Caco-2 (cell line): ENCODE measurements around the gene TIFAB. TPM values are rescaled to one million over a fixed set of nuclear protein-coding genes. Genes with fewer than 3 reads are reported as not detected.

Experiments
- BruUV-seq: library from RNA; stranded (reverse); fragments of 400-500 nt; replicated peaks from 2 replicates; lab custom pipeline; 2021; lab: Mats Ljungman, UMichigan
- CTCF ChIA-PET: fragments of 300-600 bp; sonication (Branson Sonifier 250); formaldehyde crosslinking; loops from one replicate; lab custom pipeline; 2022; ENCODE audit warnings: antibody characterized with exemption; lab: Charles Lee
- POLR2A ChIA-PET: fragments of 300-600 bp; sonication (Branson Sonifier 250); formaldehyde crosslinking; loops from one replicate; lab custom pipeline; 2022; ENCODE audit warnings: antibody characterized with exemption; lab: Charles Lee
- DNase-seq, 2 experiments: peaks; one replicate each; pipeline versions ENCODE4 v3.0.0 to v3.0.0-alpha.2; 2020 to 2022
- H3K27me3 ChIP-seq: replicated peaks from 2 replicates; pipeline ENCODE4 v1.6.0; 2011; ENCODE audit warnings: low read length; ENCODE audit not compliant: control insufficient read depth, insufficient read depth
- H3K36me3 ChIP-seq: 2 replicates; pipeline ENCODE4 v1.5.1; 2011; ENCODE audit warnings: low read length; ENCODE audit not compliant: control insufficient read depth, insufficient read depth
- H3K4me1 ChIP-seq: fragments of 250-450 bp; sonication (Bioruptor Pico); 2 replicates; pipeline ENCODE4 v1.5.1; 2020; ENCODE audit warnings: mild to moderate bottlenecking
- H3K4me3 ChIP-seq: 2 replicates; pipeline ENCODE4 v1.5.1; 2011; ENCODE audit warnings: low read depth, mild to moderate bottlenecking, control low read depth, low read length
- H3K9me3 ChIP-seq: fragments of 250-450 bp; sonication (Bioruptor Pico); 2 replicates; pipeline ENCODE4 v1.5.1; 2020; ENCODE audit warnings: mild to moderate bottlenecking, moderate library complexity
- H3K27ac Mint-ChIP-seq: one replicate; pipeline ENCODE4 v1.8.0; 2022; ENCODE audit warnings: mixed read lengths; ENCODE audit not compliant: unreplicated experiment
- H3K27me3 Mint-ChIP-seq: one replicate; pipeline ENCODE4 v1.8.0; 2022; ENCODE audit warnings: mixed read lengths; ENCODE audit not compliant: insufficient read depth, unreplicated experiment
- H3K36me3 Mint-ChIP-seq: one replicate; pipeline ENCODE4 v1.8.0; 2022; ENCODE audit warnings: mild to moderate bottlenecking, mixed read lengths; ENCODE audit not compliant: insufficient read depth, unreplicated experiment
- H3K4me1 Mint-ChIP-seq: one replicate; pipeline ENCODE4 v1.8.0; 2022; ENCODE audit warnings: low read depth, mixed read lengths; ENCODE audit not compliant: unreplicated experiment
- H3K4me3 Mint-ChIP-seq: one replicate; pipeline ENCODE4 v1.8.0; 2022; ENCODE audit warnings: mild to moderate bottlenecking, moderate library complexity, mixed read lengths; ENCODE audit not compliant: unreplicated experiment
- H3K9me3 Mint-ChIP-seq: one replicate; pipeline ENCODE4 v1.8.0; 2022; ENCODE audit warnings: mixed read lengths; ENCODE audit not compliant: unreplicated experiment
- intact Hi-C: fragments of 100-400 bp; cut with micrococcal nuclease; formaldehyde crosslinking; loops from one replicate; pipeline ENCODE4 v1.10.0; 2022; ENCODE audit not compliant: unreplicated experiment
- total RNA-seq: library from RNA; stranded (reverse); gene quantifications from 2 replicates; pipeline ENCODE4 v1.2.3, GENCODE V29; 2022
- TF ChIP-seq, protein P1 (sequence below), 2 experiments: fragments of 200-600 bp in 1 of 2; IDR thresholded peaks; 1 replicate in 1 of 2; 2 replicates in 1 of 2; pipeline versions ENCODE4 v1.5.1 to v1.8.0; 2011 to 2022; ENCODE audit warnings: antibody characterized with exemption in 1 of 2, control low read depth in 1 of 2, inconsistent platforms in 1 of 2, low read depth in 1 of 2, low read length in 1 of 2, mild to moderate bottlenecking in 1 of 2, moderate library complexity in 1 of 2; ENCODE audit not compliant: insufficient read depth in 1 of 2, severe bottlenecking in 1 of 2, unreplicated experiment in 1 of 2

TIFAB gene
- total RNA-seq, 1 experiment from 2014 or later, result not detected

DNA sequence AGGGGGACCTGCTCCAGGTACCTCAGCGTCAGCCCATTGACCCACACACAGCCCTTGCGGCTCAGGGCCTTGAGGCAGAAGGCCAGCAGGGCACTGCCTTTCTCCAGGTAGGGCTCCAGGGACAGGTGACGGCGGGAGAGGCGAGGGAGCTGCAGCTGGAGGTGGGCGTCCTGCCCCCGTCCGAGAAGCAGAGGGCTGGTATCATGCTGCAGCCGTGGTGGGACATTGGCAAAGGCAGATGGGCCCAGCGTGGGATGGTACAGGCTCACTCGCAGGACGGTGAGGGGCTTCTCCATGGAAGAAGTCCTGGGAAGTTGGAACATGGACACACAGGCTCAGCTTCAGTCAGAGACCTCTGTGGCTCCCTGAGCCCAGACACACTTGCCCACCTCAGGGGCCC, 2.5 kb downstream of the TIFAB start:
- H3K4me3 ChIP-seq, result no peak overlapping the region
- intact Hi-C loops, result no loop called here
- H3K9me3 ChIP-seq, result no peaks in the 10 kb centered on the region
- no peaks in the 10 kb centered on the region for H3K27me3 ChIP-seq
- BruUV-seq, result no TSS peak
- no peaks in the 10 kb centered on the region for H3K4me1 ChIP-seq
- H3K27ac Mint-ChIP-seq, result no peak overlapping the region
- no peak overlapping the region for H3K4me3 Mint-ChIP-seq
- no peaks in the 10 kb centered on the region for H3K9me3 Mint-ChIP-seq
- DNase-seq, result no peak
- H3K36me3 ChIP-seq, result no peaks in the 10 kb centered on the region
- H3K36me3 Mint-ChIP-seq, result no peaks in the 10 kb centered on the region
- no peaks in the 10 kb centered on the region for H3K4me1 Mint-ChIP-seq
- H3K27me3 Mint-ChIP-seq, result peaks cover 5% of the 10 kb centered on the region
- TF ChIP-seq, protein P1, sequence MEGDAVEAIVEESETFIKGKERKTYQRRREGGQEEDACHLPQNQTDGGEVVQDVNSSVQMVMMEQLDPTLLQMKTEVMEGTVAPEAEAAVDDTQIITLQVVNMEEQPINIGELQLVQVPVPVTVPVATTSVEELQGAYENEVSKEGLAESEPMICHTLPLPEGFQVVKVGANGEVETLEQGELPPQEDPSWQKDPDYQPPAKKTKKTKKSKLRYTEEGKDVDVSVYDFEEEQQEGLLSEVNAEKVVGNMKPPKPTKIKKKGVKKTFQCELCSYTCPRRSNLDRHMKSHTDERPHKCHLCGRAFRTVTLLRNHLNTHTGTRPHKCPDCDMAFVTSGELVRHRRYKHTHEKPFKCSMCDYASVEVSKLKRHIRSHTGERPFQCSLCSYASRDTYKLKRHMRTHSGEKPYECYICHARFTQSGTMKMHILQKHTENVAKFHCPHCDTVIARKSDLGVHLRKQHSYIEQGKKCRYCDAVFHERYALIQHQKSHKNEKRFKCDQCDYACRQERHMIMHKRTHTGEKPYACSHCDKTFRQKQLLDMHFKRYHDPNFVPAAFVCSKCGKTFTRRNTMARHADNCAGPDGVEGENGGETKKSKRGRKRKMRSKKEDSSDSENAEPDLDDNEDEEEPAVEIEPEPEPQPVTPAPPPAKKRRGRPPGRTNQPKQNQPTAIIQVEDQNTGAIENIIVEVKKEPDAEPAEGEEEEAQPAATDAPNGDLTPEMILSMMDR (IDR thresholded peaks at IDR 0.05; ENCODE audit: insufficient read depth in 1 of 2, low read depth in 1 of 2, low read length in 1 of 2, severe bottlenecking in 1 of 2, unreplicated experiment in 1 of 2), result no peak
- CTCF ChIA-PET, result interaction anchor here (1.9 kb wide), 1 partner anchor 13 kb away, joined by 13 read pairs; no protein-coding TSS in a partner anchor
- POLR2A ChIA-PET, result no interaction called here

DNA sequence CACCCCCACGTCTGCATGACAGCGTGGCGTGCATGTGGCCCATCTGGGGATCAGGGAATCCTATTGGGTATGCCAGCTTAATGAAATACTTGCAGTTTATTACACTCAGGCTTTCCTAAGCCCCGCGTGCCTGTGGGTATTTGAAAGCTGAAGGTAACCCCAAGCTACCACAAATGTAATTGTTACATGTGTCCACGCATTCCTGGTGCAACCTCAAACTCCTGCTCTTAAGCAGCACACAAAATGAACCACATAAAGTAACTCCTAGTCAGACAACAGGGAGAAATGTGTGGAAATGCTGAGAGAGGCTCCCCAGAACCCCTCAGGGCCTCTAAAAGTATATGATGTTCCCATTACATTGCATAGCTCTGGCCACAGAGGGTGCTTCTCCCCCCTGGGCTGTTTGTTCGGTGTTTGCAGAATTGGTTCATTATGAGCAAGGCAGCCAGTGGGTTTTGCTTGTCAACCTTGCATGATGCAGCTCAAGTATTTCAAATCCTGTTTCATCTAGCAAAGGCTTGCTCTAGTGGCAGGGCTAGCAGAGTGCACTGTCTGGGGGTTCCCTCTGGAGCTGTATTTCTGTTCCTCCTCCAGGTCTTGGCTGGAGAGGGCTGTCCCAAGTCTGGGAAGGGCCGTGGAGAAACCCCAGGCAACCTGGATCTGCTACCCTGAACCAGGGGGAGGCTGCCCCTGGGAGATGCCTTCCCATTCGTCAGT, 3.2 kb downstream of the TIFAB start:
- no peaks in the 10 kb centered on the region for H3K27me3 ChIP-seq
- H3K27me3 Mint-ChIP-seq, result peaks cover 2% of the 10 kb centered on the region
- intact Hi-C loops, result no loop called here

DNA sequence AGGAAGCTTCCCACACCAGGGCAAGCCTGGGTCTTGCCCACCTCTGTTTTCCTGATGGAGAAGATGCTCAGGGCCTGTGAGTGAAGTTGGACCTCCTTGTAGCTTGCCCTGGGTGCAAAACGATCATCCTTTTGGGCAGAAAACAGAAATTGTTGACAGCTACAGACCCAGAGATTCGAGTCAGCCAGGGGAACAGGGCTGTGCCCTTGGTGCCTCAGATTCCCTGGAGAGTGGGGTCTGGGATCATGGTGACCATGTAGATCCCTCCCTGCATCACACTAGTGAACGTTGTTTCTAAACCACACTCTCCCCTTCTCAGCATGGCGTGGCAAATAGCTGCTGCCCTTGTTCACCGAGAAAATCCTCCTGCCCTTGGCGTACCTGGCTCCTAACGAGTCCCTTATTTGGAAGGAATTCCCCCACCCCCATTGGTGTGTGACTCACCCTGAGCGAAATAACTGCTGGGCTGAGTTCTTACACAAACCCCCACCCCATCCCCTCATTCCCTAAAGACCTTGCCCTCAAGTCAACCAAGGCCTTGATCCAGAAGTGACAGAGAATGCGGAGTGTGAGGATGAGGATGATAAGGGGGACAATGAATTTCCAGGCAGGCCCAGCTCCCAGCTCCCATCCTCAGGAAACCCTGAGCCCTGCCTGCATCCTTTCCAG, 3.9 kb downstream of the TIFAB start:
- DNase-seq, result no peak
- intact Hi-C loops, result no loop called here
- Mint-ChIP-seq H3K4me1 (no peaks in the 10 kb centered on the region), H3K9me3 (no peaks in the 10 kb centered on the region), H3K27ac (no peak overlapping the region), H3K4me3 (no peak overlapping the region), H3K27me3 (no peaks in the 10 kb centered on the region), H3K36me3 (no peaks in the 10 kb centered on the region)
- ChIA-PET POLR2A (no interaction called here), CTCF (interaction anchor here (0.8 to 1.3 kb wide), 2 partner anchors 9 to 14 kb away, joined by 3 to 9 read pairs; no protein-coding TSS in a partner anchor)
- Histone ChIP-seq H3K27me3 (no peaks in the 10 kb centered on the region), H3K4me3 (no peak overlapping the region), H3K36me3 (no peaks in the 10 kb centered on the region), H3K9me3 (no peaks in the 10 kb centered on the region), H3K4me1 (no peaks in the 10 kb centered on the region)
- TF ChIP-seq, protein P1 (IDR thresholded peaks at IDR 0.05; ENCODE audit: insufficient read depth in 1 of 2, low read depth in 1 of 2, low read length in 1 of 2, severe bottlenecking in 1 of 2, unreplicated experiment in 1 of 2), result no peak
- no TSS peak for BruUV-seq

More for the DNA sequence above, 3.2 kb downstream of the TIFAB start:
- H3K9me3 Mint-ChIP-seq, result no peaks in the 10 kb centered on the region
- ChIA-PET POLR2A (no interaction called here), CTCF (interaction anchor here (0.8 to 1.9 kb wide), 3 partner anchors 9 to 14 kb away, joined by 3 to 13 read pairs (median 9); no protein-coding TSS in a partner anchor)
- no peak overlapping the region for H3K4me3 Mint-ChIP-seq
- BruUV-seq, result no TSS peak
- Histone ChIP-seq H3K9me3 (no peaks in the 10 kb centered on the region), H3K4me1 (no peaks in the 10 kb centered on the region), H3K36me3 (no peaks in the 10 kb centered on the region), H3K4me3 (no peak overlapping the region)
- H3K36me3 Mint-ChIP-seq, result no peaks in the 10 kb centered on the region
- no peaks in the 10 kb centered on the region for H3K4me1 Mint-ChIP-seq
- DNase-seq, result no peak
- no peak overlapping the region for H3K27ac Mint-ChIP-seq
- TF ChIP-seq, protein P1 (IDR thresholded peaks at IDR 0.05; ENCODE audit: insufficient read depth in 1 of 2, low read depth in 1 of 2, low read length in 1 of 2, severe bottlenecking in 1 of 2, unreplicated experiment in 1 of 2), result no peak
